ENCODE measurements around the gene PLEKHA6.

- TF ChIP-seq CTCF (conservative IDR thresholded peaks at IDR 0.05): no peak
- no peak for TF ChIP-seq ZFX (IDR thresholded peaks at IDR 0.05)
Measured at GRCh38 chr1:204321665-204322064, 38.1 kb downstream of the PLEKHA6 start.
